Measurements from ENCODE around the gene MOB3B.

MOB3B gene

DNA sequence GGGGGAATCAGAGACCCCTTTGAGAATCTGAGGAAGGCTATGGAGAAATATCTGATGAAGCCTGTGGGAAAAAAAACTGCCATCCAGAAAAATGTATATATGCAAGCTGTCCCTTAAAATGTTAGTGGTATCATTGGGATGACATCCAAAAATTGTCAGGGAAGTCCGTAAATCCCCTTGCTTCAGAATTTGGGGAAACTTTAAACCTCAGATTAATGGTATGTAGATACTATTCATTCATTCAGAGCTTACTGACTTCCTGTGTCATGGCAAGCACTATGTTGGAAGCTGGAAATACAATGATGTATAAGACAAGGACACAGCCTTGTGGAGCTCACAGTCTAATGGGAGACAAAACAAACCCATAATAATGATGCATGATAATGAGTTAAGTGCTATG is 10.9 kb upstream of the MOB3B start:
- DNase-seq: no peak

DNA sequence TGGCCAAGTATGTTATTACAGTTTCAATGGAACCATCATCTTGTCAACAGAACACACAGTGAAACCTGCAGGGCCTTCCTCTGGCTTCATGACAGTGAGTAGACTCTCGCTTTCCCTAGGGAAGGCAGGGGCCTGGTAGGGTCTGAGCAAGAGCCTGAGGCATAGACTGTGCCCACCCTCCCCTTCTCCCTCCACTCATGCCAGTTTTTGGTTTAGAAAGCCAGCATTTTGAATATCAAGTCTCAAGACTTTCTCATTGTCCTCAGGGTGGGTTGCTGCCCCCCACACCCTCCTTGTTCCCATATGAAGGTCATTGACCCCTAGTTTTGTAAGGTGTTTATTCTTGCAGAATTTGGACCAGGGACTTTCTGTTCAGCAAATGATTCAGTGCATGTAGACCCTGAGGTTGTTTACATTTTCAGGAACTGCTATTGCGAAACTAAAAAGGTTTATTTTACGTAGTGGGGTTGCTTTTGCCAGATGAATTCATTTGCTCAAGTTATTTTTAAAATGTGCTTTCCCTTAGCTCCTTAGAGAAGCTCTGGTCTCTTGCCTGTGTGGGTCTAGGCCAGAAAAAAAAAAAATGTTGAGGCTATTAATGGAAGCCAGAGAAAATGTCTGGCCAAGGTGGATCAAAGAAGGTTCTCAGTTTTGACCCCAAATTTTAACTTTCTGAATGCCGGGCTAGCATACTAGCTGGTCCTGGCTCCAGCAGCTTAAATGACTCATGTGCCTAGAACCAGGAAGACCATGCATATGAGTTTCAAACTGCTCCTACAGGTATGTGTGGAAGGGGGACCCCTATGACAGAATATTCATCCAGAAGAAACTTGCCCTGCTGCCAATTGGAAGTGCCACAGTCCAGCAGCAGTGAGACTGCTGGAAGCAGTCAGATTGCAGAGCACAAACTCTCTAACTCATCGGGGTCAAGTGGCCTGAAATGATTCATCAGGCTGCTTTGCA is 10.1 kb upstream of the MOB3B start:
- no peak for DNase-seq

DNA sequence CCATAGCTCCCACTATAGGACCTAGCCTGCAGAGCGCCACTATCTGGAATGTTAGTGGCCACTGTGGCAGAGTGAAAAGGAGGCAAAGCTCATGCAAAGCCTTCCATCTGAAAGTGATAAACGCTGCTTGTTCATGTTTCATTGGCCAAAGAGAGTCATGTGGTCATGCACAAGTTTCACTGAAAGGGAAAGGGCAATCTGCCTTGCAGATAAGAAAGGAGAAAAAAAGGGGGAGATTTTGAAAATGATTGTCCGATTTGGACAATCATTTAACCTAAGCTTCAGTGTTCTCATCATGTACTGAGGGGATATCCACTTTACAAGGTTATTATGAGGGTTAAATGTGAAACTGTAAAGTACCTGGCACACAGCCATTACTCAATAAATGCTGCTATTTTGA is 9.0 kb upstream of the MOB3B start:
- DNase-seq: no peak

- DNase-seq: no peak
Observed at GRCh38 chr9:27537756-27538155, 8.1 kb upstream of the MOB3B start.

DNA sequence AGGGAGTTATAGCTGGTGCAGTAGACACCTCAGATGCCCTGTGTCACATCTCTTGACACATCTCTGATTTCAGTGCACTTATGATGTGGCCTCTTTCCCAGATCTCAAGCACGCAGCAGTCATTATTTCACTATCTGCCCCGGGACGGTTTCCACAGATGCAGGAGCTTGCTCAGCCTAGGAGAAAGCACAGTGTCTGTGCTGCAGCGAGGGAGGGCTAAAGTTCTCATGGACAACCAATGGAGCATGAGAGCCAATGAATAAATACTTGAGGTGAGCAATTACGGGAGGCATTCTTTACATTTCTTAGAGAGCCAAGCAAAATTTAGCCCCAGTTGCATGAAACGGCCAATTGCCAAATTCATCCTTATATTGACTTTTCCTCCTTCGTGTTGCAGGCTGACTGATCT is 7.4 kb upstream of the MOB3B start:
- no peak for DNase-seq

GRCh38 chr9:27536168-27536567 is 6.6 kb upstream of the MOB3B start:
- no peak for DNase-seq

GRCh38 chr9:27535701-27536118 is 6.1 kb upstream of the MOB3B start:
- no peak for DNase-seq

GRCh38 chr9:27534658-27535209 is 5.1 kb upstream of the MOB3B start:
- no peak for DNase-seq

- no peak for DNase-seq
Observed at GRCh38 chr9:27534131-27534530, 4.5 kb upstream of the MOB3B start.

DNA sequence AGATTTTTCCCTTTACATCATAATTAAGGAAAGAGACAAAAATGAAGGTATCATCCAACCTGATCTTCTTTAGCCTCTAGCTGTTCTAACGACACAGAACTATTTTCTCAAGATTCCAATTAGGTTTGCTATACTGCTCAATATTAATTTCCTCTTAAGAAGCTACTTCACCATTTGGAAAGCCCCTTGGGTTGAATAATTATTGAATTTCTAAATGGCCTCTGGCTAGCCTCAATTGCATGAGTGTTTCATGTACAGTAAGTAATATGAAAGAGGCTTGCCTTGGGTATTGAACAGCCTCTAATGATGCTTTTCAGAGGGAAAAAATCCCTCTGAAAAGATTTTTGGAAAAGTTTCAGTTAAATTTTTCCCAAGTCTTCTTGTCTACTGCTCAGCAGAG is 3.7 kb upstream of the MOB3B start:
- DNase-seq: no peak

DNA sequence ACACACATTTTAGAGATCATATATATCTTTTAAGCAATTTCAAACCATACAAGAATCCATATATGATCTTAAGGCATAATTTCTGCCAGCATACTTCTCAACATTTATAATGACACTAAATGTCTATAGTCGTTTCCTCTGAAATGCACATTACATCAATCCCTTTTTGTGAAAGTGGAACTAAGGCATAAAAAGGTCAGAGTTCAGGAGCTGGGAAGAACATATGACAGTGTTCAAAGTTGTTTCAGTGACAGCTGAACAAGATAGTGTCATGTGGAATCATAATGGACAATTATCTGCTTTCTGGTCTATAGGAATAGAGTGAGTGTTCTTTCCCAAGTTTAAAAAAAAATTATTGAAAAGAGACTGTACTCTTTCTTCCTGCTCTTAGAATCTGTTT is 2.4 kb upstream of the MOB3B start:
- DNase-seq: no peak

DNA sequence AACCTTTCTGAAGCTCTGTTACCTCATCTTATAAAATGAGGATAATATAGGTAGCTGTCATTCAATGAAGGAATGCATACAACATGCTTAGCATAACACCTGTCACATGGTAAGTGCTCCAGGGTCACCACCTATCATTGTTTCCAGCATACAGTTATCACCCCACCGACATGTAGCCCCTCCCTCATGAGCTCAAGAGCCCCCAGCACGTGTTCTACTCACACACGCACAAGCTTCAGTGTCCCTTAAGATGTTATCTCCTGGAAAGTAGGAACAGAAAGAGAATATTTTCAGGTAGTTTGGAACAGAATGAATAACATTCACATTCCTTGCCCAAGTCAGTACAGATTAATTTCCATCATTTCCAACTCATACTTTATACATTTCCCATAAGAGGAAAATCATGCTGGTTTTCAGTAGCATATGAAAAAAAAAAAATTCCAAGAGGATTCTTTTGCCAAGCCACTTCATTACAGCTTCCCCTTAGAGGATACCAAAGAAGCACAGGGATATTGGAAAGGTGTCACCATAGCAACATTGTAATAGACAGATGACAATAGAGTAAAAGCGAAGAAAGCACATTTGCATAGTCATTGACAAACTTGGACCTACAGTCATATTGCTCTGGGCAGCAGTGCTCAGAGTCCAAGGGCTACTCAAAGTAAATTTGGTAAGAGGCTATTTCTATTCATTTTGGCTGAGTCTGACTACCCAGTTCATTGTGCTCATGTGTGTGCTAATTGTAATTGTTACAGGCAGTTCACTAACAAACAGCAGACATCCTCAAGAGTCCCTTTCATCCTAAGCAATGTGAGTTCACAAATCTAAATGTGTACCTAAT is 1.5 kb upstream of the MOB3B start:
- DNase-seq: no peak

GRCh38 chr9:27528886-27529315 is 713 bp downstream of the MOB3B start:
- no peak for DNase-seq

GRCh38 chr9:27528076-27528885 is 1.3 kb downstream of the MOB3B start:
- no peak for DNase-seq

DNA sequence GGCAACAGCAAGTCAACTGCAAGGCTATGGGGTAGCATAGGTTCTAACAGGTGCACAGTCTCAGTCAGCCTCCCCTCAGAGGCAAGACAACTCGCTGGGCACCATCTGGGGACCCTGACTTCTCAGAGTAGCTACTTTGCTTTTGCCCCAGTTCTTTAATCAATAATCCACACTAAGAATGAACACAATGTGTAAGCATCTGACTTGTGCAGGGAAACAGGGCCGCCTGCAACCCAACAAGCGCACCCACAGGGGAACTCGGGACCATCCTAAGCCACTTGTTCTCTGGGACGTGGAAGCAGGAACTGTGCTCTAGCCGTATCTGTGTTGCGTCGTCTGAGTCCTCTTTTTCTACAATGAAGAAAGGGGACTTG is 1.9 kb downstream of the MOB3B start:
- no peak for DNase-seq

GRCh38 chr9:27524236-27524635 is 5.4 kb downstream of the MOB3B start, which contains the start of gene IFNK:
IFNK (plus strand) TSS chr9:27524290; CDS start chr9:27524337, 47 bp downstream.
- no peak for DNase-seq

- DNase-seq: no peak
Observed at GRCh38 chr9:27523141-27523540, 6.5 kb downstream of the MOB3B start.

GRCh38 chr9:27520986-27521385 is 8.6 kb downstream of the MOB3B start:
- DNase-seq: no peak

GRCh38 chr9:27519466-27520465 is 9.8 kb downstream of the MOB3B start:
- no peak for DNase-seq

DNA sequence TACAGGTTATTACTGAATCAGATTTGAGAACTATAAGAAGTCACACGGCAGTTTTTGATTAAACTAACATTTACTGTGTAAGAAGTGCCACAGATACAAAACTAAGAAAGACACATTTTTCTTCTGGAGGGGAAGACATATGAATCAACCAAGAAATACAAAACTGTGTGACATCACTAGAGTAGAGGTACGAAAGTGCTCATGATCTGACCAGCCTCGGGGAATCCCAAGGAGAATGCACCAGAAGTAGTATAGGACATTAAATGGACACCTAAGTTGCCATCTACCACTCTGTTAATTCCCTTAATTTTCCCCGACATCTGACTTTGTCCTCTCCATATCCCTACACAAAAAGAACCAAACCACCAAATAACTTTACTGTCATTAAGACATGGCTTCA is 10.8 kb downstream of the MOB3B start:
- DNase-seq: no peak

DNA sequence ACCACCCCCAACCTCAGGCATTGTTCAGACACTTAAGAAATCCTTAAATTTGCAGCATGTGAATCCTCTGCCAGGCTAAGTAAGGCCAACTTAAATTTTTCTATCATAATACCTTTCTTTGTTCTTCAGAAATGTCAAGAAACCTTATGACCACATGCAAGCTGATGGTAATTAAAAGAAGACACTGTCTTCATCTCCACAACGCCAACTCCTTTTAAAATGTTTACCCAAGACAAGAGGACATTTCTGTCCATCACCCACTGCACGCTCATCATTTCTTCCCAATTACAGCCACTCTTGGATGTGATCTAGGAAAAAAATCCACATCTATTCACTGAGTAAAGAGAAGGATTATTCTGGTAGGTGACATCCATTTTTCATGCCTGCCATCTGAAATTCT is 11.6 kb downstream of the MOB3B start:
- no peak for DNase-seq

Data from NCI-H1048 (cell line).